Endothelial cell of umbilical vein (primary cell): ENCODE measurements around the gene SPAG5. TPM values are rescaled to one million over a fixed set of nuclear protein-coding genes. Genes with fewer than 3 reads are reported as not detected.

Experiments
- BruUV-seq: library from RNA; stranded (reverse); fragments of 400-500 nt; replicated peaks from 2 replicates; lab custom pipeline; 2021; lab: Mats Ljungman, UMichigan
- CTCF ChIA-PET: fragments of 300-600, 350-600 bp; sonication (Branson Sonifier 250); formaldehyde crosslinking; loops from one replicate; lab custom pipeline; 2021; ENCODE audit warnings: antibody characterized with exemption, inconsistent platforms; lab: Charles Lee
- POLR2A ChIA-PET: fragments of 300-600, 350-600 bp; sonication (Branson Sonifier 250); formaldehyde crosslinking; loops from one replicate; lab custom pipeline; 2021; ENCODE audit warnings: antibody characterized with exemption, inconsistent platforms; lab: Charles Lee
- DNase-seq: peaks from one replicate; pipeline ENCODE4 v3.0.0-alpha.2; 2011; ENCODE audit warnings: low read depth, low spot score
- FAIRE-seq: peaks from 2 replicates; lab custom pipeline; 2011; peaks lifted over from hg19 to GRCh38; lab: Jason Lieb, UNC
- H2AFZ ChIP-seq: 2 replicates; pipeline ENCODE4 v1.6.0; 2012; ENCODE audit warnings: low read depth, low read length, control low read depth, inconsistent platforms
- H3K27ac ChIP-seq: 2 replicates; pipeline ENCODE4 v1.5.1; 2011; ENCODE audit warnings: low read depth, mild to moderate bottlenecking, control low read depth, low read length, moderate library complexity; ENCODE audit not compliant: insufficient read depth
- H3K27me3 ChIP-seq, 2 experiments: 2 replicates each; pipeline versions ENCODE4 v1.6.0 to v1.6.1; 2011; ENCODE audit warnings: low read length in 2 of 2, mixed read lengths in 1 of 2; ENCODE audit not compliant: control insufficient read depth in 2 of 2, insufficient read depth in 2 of 2
- H3K36me3 ChIP-seq, 2 experiments: 2 replicates in 1 of 2; 3 replicates in 1 of 2; pipeline ENCODE4 v1.5.1; 2011; ENCODE audit warnings: low read length in 2 of 2, mild to moderate bottlenecking in 1 of 2, moderate library complexity in 1 of 2; ENCODE audit not compliant: control insufficient read depth in 2 of 2, insufficient read depth in 2 of 2; ENCODE audit errors: extremely low read depth in 1 of 2
- H3K4me1 ChIP-seq: 3 replicates; pipeline ENCODE4 v1.5.1; 2011; ENCODE audit warnings: mild to moderate bottlenecking, low read length; ENCODE audit not compliant: control insufficient read depth, insufficient read depth; ENCODE audit errors: extremely low read depth
- H3K4me2 ChIP-seq: 2 replicates; pipeline ENCODE4 v1.6.1; 2011; ENCODE audit warnings: low read length, control low read depth, mixed read lengths; ENCODE audit not compliant: insufficient read depth
- H3K4me3 ChIP-seq, 3 experiments: fragments of 200-600 bp in 1 of 3; sonication (generic), shearing (Covaris generic) in 1 of 3; replicated peaks in 1 of 3; 2 replicates each; pipeline ENCODE4 v1.5.1; 2011 to 2016; ENCODE audit warnings: control low read depth in 3 of 3, low read length in 3 of 3, mild to moderate bottlenecking in 2 of 3, inconsistent platforms in 1 of 3, low read depth in 1 of 3, moderate library complexity in 1 of 3; ENCODE audit not compliant: insufficient read depth in 1 of 3
- H3K79me2 ChIP-seq: 2 replicates; pipeline ENCODE4 v1.6.0; 2012; ENCODE audit warnings: low read length, inconsistent platforms; ENCODE audit not compliant: control insufficient read depth, insufficient read depth
- H3K9ac ChIP-seq: replicated peaks from 2 replicates; pipeline ENCODE3; 2011; ENCODE audit warnings: low read length, control low read depth; ENCODE audit not compliant: insufficient read depth; ENCODE audit errors: extremely low read depth
- H3K9me1 ChIP-seq: replicated peaks from 3 replicates; pipeline ENCODE4 v1.6.0; 2011; ENCODE audit warnings: mild to moderate bottlenecking, low read length; ENCODE audit not compliant: control insufficient read depth, insufficient read depth; ENCODE audit errors: extremely low read depth
- H3K9me3 ChIP-seq: replicated peaks from 2 replicates; pipeline ENCODE4 v1.5.1; 2012; ENCODE audit warnings: low read length, inconsistent platforms; ENCODE audit not compliant: control insufficient read depth, insufficient read depth
- H4K20me1 ChIP-seq: replicated peaks from 2 replicates; pipeline ENCODE3; 2011; ENCODE audit warnings: mild to moderate bottlenecking, low read length; ENCODE audit not compliant: control insufficient read depth, insufficient read depth; ENCODE audit errors: extremely low read depth
- CTCF ChIP-seq, 2 donors: IDR thresholded peaks; 1 replicate in 1 of 2; 2 replicates in 1 of 2; pipeline ENCODE4 v1.5.1; 2011; ENCODE audit warnings: low read length in 2 of 2, mild to moderate bottlenecking in 2 of 2, moderate library complexity in 2 of 2, control low read depth in 1 of 2, inconsistent platforms in 1 of 2, low read depth in 1 of 2; ENCODE audit not compliant: insufficient read depth in 1 of 2; ENCODE audit errors: extremely low read depth in 1 of 2
- EZH2 ChIP-seq: IDR thresholded peaks from 2 replicates; pipeline ENCODE4 v1.6.1; 2012; ENCODE audit warnings: borderline replicate concordance, low read depth, mild to moderate bottlenecking, moderate library complexity, low read length, inconsistent platforms; ENCODE audit not compliant: severe bottlenecking
- FOS ChIP-seq: IDR thresholded peaks from 2 replicates; pipeline ENCODE4 v1.6.1; 2011; ENCODE audit warnings: mild to moderate bottlenecking, low read length, moderate library complexity, borderline replicate concordance; ENCODE audit not compliant: insufficient read depth
- GATA2 ChIP-seq: IDR thresholded peaks from 2 replicates; pipeline ENCODE4 v1.7.0; 2011; ENCODE audit warnings: low read depth, mild to moderate bottlenecking, moderate library complexity, mixed read lengths, low read length; ENCODE audit not compliant: insufficient read length, insufficient read depth
- JUN ChIP-seq: IDR thresholded peaks from 2 replicates; pipeline ENCODE4 v1.6.1; 2011; ENCODE audit warnings: borderline replicate concordance, low read depth; ENCODE audit not compliant: insufficient read length, insufficient read depth
- MAX ChIP-seq: IDR thresholded peaks from 2 replicates; pipeline ENCODE4 v1.6.1; 2011; ENCODE audit not compliant: insufficient read depth, insufficient read length
- MYC ChIP-seq: IDR thresholded peaks from one replicate; pipeline ENCODE4 v1.6.1; 2011; ENCODE audit warnings: mild to moderate bottlenecking, low read depth, low read length
- POLR2A ChIP-seq: IDR thresholded peaks from 2 replicates; pipeline ENCODE4 v1.6.1; 2012; ENCODE audit warnings: low read depth, mild to moderate bottlenecking, control low read depth, low read length
- POLR2AphosphoS5 ChIP-seq: IDR thresholded peaks from 2 replicates; pipeline ENCODE4 v1.6.1; 2012; ENCODE audit warnings: low read depth, mild to moderate bottlenecking, control low read depth, low read length, moderate library complexity; ENCODE audit not compliant: insufficient read depth
- dilution Hi-C: fragments of 300-500 bp; cut with MboI; formaldehyde crosslinking; loops from one replicate; pipeline ENCODE4 v1.15.0; 2019; ENCODE audit warnings: low sequenced_read_pairs; ENCODE audit not compliant: extremely low pct_ligation_motif_present
- intact Hi-C: fragments of 100-400 bp; cut with micrococcal nuclease; formaldehyde crosslinking; loops from one replicate; pipeline ENCODE4 v1.10.0; 2022
- polyA plus RNA-seq, 4 experiments: library from polyadenylated mRNA; depleted of rRNA in 3 of 4; stranded (reverse) in 3 of 4; unstranded in 1 of 4; fragments of >200 nt; gene quantifications; 2 replicates each; pipeline versions ENCODE4 v1.2.1 to v1.2.3, GENCODE V29; 2011 to 2012; ENCODE audit warnings: missing spikeins in 1 of 4
- total RNA-seq: library from RNA; stranded (reverse); gene quantifications from 2 replicates; pipeline ENCODE4 v1.2.3, GENCODE V29; 2021

SPAG5 gene
- total and polyA plus RNA-seq, 2 donors (not counting 3 experiments of a cell fraction or from before 2014, with no cell fraction given), result 31.7 to 85.4 TPM

- H3K27me3 ChIP-seq, result no peaks in the 10 kb centered on the region
- no peak overlapping the region for H3K27ac ChIP-seq
- H3K4me2 ChIP-seq, result no peak overlapping the region
- H3K79me2 ChIP-seq, result no peaks in the 10 kb centered on the region
- no peaks in the 10 kb centered on the region for H3K9me1 ChIP-seq
- dilution Hi-C loops (no loop called here), intact Hi-C loops (no loop called here)
- no peak for FAIRE-seq
- ChIA-PET POLR2A (no interaction called here), CTCF (interaction anchor here (1.0 to 2.6 kb wide), 3 partner anchors 19 to 31 kb away, joined by 3 to 5 read pairs (median 4); partner anchors contain the start of gene BLTP2)
- H4K20me1 ChIP-seq, result no peaks in the 10 kb centered on the region
- TF ChIP-seq JUN, result no peak
- TF ChIP-seq FOS, result no peak
- no peak for TF ChIP-seq EZH2
- no peak for TF ChIP-seq MYC
- TF ChIP-seq MAX, result no peak
- no peak for TF ChIP-seq CTCF (IDR thresholded peaks at IDR 0.05; ENCODE audit: extremely low read depth in 1 of 2, insufficient read depth in 1 of 2, low read depth in 1 of 2, low read length in 2 of 2)
- TF ChIP-seq GATA2, result no peak
- no peak for TF ChIP-seq POLR2A
- no peak for TF ChIP-seq POLR2AphosphoS5
- H3K36me3 ChIP-seq, result peaks cover 32 to 42% of the 10 kb centered on the region in 2 experiments
- no peaks in the 10 kb centered on the region for H3K9me3 ChIP-seq
- no peak overlapping the region for H3K4me3 ChIP-seq
- peaks cover 7% of the 10 kb centered on the region for H3K4me1 ChIP-seq
- no TSS peak for BruUV-seq
- no peak overlapping the region for H2AFZ ChIP-seq
- no peak for DNase-seq
- no peak overlapping the region for H3K9ac ChIP-seq
These were observed 16.6 kb upstream of the SPAG5 start for GRCh38 chr17:28615260-28615940.
